Activated T-cell treated with anti-CD3 and anti-CD28 coated beads for 1 hour (primary cell): Measurements from ENCODE around the gene PCDHGA2.
A peak's percentile ranks its signal among the peaks of the same experiment; 100 is the strongest.
"Not testable (repeated sequence)": the region's sequence is repeated elsewhere in the genome, so short reads cannot be mapped to it uniquely, and the experiment has no call there.

ENCODE experiments used
- DNase-seq: peaks from one replicate; pipeline ENCODE4 v3.0.0-alpha.2; 2020; ENCODE audit warnings: low read depth

PCDHGA2 gene

DNA sequence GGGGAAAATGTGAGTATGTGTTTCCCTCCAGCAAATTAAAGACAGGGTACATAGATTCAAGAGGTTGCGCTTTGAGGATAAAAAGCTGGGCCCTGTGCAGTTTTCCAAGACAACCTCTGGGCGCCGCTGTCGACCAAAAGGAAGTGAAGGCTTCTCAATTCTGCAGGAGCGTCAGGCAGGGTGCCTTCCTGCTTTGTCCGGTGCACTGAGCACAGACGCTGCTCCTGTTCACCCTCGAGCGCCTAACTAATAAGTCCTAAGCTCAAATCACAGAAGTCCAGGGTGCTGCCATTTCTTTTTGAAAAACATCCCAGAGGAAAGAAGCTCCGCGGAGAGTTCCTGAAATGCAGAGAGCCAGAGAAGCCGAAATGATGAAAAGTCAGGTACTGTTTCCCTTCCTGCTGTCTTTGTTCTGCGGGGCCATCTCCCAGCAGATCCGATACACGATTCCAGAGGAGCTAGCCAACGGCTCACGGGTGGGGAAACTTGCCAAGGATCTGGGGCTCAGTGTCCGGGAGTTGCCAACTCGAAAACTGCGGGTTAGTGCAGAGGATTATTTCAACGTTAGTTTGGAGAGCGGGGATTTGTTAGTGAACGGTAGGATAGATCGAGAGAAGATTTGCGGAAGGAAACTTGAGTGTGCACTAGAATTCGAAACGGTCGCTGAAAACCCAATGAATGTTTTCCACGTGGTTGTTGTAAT lies 11.5 kb downstream of the PCDHGA2 start, which contains the start of gene PCDHGB1:
TSS of gene PCDHGB1 (plus strand) at position 183 of the 703 bp plus-strand sequence. CDS start at position 345, 162 bp downstream.
- DNase-seq = peak; percentile 11

- DNase-seq = no peak
Measured at GRCh38 chr5:141351591-141351990, 13.0 kb downstream of the PCDHGA2 start.

DNA sequence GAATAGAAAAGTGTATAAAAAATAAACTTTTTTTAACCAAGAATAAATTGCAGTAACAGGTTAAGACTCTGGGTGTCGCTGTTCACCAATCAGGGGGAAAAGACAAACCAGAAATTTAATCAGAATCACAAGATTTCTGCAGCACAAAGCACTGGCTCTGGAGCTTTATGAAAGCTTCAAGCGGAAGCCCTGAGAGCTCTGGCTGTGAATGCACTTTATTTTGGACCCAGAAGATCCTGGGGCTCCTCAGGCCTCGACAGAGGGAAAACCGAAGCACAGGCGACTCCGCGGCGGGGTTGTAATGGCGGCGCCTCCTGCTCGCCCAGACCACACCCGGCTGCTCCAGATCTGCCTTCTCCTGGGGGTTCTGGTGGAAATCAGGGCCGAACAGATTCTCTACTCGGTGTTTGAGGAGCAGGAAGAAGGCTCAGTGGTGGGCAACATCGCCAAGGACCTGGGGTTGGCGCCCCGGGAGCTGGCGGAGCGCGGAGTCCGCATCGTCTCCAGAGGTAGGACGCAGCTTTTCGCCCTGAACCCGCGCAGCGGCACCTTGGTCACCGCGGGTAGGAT lies 16.4 kb downstream of the PCDHGA2 start, which contains the start of gene PCDHGA4:
TSS of gene PCDHGA4 (plus strand) at position 122 of the 570 bp plus-strand sequence. CDS start at position 209, 87 bp downstream.
- DNase-seq = no peak

- no peak for DNase-seq
Measured at GRCh38 chr5:141355641-141356040, 17.1 kb downstream of the PCDHGA2 start.

DNA sequence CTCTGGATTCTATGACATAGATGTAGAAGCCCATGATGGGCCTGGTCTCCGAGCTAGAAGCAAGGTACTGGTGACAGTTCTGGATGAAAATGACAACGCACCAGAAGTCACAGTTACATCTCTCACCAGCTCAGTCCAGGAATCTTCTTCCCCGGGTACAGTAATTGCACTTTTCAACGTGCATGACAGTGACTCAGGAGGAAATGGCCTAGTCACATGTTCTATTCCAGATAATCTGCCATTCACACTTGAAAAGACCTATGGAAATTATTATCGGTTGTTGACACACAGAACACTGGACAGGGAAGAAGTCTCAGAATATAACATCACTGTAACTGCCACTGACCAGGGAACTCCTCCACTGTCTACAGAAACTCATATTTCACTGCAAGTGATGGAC lies 17.6 kb downstream of the PCDHGA2 start:
- DNase-seq = no peak

DNA sequence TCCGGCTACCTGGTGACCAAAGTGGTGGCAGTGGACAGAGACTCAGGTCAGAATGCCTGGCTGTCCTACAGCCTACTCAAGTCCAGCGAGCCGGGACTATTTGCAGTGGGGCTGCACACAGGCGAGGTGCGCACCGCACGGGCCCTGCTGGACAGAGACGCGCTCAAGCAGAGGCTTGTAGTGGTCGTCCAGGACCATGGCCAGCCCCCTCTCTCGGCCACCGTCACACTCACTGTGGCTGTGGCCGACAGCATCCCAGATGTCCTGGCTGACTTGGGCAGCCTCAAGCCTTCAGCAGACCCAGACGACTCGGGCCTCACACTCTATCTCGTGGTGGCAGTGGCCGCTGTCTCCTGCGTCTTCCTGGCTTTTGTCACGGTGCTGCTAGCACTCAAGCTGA lies 18.4 kb downstream of the PCDHGA2 start:
- no peak for DNase-seq

DNA sequence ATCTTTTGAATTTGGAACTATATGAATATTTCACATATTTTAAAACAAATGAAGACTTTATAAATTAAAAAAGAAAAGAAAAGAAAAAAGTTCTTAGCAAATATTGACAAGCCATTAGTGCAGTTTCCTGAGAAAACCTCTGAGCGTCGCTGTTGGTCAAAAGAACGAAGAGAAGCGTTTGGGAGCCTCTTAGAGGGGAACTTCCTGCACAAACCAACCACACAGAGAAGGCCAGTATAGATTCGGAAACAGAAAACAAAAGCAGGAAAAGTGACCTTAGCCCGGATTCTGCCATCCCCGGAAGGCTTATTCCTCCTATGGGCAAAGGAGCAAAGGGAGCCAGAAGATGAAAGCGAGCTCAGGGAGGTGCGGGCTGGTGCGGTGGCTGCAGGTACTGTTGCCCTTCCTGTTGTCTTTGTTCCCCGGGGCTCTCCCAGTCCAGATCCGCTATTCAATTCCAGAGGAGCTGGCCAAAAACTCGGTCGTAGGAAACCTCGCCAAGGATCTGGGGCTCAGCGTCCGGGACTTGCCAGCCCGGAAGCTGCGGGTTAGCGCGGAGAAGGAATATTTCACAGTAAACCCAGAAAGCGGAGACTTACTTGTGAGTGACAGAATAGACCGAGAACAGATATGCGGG lies 21.3 kb downstream of the PCDHGA2 start, which contains the start of gene PCDHGB2:
TSS of gene PCDHGB2 (plus strand) at position 205 of the 637 bp plus-strand sequence. CDS start at position 347, 142 bp downstream.
- DNase-seq = no peak

DNA sequence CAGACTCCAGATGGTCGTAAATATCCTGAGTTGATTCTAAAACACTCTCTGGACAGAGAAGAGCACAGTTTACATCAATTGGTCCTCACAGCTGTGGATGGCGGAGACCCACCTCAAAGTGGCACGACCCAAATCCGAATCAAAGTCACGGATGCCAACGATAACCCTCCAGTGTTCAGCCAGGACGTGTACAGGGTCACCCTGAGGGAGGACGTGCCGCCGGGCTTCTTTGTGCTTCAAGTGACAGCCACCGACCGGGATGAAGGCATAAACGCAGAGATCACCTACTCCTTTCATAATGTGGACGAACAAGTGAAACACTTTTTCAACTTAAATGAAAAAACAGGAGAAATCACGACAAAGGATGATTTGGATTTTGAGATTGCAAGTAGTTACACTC lies 22.1 kb downstream of the PCDHGA2 start:
- DNase-seq = no peak

- DNase-seq = no peak
Measured at GRCh38 chr5:141362719-141363118, 24.2 kb downstream of the PCDHGA2 start.

DNA sequence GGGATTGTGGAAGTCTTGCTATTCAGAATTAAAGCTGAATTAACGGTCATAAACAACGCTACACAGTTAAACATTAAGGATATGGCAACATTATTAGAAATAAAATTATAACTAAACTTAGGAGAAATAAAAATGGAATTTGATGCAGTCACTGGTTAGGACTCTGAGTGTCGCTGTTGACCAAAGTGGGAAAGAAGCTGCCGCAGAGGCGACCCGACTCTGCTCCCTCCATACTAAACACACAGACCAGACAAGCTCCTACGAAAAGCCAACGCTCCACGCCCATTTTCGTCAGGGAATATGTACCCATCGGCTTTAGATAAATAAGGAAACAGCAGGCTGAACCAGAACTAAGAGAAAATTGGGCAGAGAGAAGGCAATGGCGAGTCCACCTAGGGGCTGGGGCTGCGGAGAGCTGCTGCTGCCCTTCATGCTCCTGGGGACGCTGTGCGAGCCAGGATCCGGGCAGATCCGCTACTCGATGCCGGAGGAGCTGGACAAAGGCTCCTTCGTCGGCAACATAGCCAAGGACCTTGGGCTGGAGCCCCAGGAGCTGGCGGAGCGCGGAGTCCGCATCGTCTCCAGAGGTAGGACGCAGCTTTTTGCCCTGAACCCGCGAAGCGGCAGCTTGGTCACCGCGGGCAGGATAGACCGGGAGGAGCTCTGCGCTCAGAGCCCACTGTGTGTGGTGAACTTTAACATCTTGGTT lies 25.5 kb downstream of the PCDHGA2 start, which contains the start of gene PCDHGA5:
TSS of gene PCDHGA5 (plus strand) at position 211 of the 709 bp plus-strand sequence. CDS start at position 380, 169 bp downstream.
- no peak for DNase-seq

- no peak for DNase-seq
Measured at GRCh38 chr5:141366016-141366896, 27.7 kb downstream of the PCDHGA2 start.

DNA sequence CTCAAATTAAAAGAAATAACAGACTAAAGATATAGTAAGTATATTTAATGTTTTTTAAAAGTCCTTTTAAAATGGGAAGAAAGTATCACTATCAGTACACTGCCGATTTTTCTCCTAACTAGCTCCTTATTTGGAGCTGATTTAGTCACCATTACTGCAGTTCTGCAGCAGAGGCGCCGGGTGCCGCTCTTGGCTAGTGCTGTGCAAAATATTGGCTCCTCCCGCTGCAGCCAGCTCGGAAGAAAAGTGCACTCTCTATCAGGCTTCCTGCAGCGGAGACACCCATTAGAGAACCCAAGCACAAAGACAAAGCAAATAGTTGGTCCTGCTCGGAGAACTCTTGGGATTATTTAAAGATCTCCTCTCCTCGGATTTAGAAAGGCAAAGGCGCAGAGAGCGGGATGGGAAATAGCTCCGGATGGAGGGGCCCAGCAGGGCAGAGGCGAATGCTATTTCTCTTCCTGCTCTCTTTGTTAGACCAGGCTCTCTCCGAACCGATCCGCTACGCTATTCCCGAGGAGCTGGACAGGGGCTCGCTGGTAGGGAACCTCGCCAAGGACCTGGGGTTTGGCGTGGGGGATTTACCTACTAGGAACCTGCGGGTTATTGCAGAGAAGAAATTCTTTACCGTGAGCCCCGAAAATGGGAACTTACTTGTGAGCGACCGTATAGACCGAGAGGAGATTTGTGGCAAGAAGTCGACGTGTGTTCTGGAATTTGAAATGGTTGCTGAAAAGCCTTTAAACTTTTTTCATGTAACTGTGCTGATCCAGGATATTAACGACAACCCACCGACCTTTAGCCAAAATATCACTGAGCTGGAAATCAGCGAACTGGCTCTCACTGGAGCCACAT lies 31.7 kb downstream of the PCDHGA2 start, which contains the start of gene PCDHGB3:
TSS of gene PCDHGB3 (plus strand) at position 249 of the 855 bp plus-strand sequence. CDS start at position 402, 153 bp downstream.
- DNase-seq = no peak

DNA sequence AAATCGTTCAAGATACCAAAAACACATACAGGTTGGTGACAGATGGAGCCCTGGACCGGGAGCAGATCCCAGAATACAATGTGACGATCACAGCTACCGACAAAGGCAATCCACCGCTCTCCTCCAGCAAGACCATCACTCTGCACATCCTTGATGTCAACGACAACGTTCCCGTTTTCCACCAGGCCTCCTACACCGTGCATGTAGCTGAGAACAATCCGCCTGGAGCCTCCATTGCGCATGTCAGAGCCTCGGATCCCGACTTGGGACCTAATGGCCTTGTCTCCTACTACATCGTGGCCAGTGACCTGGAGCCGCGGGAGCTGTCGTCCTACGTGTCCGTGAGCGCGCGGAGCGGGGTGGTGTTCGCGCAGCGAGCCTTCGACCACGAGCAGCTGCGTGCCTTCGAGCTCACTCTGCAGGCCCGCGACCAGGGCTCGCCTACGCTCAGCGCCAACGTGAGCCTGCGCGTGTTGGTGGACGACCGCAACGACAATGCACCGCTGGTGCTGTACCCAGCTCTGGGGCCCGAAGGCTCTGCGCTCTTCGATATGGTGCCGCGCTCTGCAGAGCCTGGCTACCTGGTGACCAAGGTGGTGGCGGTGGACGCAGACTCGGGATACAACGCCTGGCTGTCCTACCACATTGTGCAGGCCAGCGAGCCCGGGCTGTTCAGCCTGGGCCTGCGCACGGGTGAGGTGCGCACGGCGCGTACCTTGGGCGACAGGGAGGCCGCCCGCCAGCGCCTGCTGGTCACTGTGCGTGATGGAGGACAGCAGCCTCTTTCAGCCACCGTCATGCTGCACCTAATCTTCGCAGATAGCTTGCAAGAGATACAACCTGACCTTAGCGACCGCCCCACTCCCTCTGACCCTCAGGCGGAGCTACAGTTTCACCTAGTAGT lies 33.3 kb downstream of the PCDHGA2 start:
- DNase-seq = no peak

DNA sequence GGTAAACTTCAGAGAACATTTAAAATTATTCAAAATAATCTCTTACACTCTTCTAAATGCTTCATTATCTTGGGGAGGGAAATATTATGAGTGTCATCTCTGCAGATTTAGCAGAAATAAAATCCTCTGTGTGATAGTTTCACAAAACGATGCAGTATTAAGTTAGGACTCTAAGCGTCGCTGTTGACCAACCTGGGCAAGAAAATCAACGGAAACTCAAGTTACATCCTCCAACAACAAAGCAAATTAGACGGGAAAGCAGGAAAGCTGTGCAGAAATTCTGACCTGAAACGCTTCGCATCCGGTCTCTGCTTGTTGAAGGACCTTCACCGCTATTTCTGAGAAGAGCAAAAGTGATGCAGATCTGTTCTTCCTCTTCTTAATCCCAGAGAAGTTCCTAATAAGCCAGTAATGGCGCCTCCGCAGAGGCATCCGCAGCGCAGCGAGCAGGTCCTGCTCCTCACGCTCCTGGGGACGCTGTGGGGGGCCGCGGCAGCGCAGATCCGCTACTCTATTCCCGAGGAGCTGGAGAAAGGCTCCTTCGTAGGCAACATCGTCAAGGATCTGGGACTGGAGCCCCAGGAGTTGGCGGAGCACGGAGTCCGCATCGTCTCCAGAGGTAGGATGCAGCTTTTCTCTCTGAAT lies 35.2 kb downstream of the PCDHGA2 start, which contains the start of gene PCDHGA6:
TSS of gene PCDHGA6 (plus strand) at position 219 of the 645 bp plus-strand sequence. CDS start at position 412, 193 bp downstream.
- no peak for DNase-seq

- DNase-seq = no peak
Measured at GRCh38 chr5:141374627-141375026, 36.1 kb downstream of the PCDHGA2 start.

- not testable (repeated sequence) for DNase-seq
Measured at GRCh38 chr5:141375444-141376155, 37.0 kb downstream of the PCDHGA2 start.

DNA sequence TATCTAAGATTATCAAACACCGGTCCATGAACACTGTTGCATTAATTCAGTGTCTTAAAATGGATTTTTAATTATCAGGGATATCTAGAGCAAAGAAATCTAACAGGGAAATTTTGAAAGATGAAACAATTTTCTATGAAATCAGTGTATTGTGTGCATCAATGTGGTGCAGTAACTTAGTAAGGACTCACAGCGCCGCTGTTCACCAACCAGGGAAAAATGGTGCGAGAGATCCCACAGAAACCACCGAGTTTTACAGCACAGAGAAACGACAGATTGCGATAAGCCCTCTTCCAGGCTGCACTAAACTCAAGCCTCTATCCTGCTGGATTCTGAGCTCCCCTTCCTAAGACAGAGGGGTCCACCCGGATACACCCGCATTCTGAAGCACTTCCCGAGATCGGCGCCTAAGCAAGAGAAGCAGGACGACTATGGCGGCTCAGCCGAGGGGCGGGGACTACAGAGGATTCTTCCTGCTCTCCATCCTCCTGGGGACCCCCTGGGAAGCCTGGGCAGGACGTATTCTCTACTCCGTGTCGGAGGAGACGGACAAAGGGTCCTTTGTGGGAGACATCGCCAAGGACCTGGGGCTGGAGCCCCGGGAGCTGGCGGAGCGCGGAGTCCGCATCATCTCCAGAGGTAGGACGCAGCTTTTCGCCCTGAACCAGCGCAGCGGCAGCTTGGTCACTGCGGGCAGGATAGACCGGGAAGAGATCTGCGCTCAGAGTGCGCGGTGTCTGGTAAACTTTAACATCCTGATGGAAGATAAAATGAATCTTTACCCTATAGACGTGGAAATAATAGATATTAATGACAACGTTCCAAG lies 44.1 kb downstream of the PCDHGA2 start, which contains the start of gene PCDHGA7:
TSS of gene PCDHGA7 (plus strand) at position 274 of the 826 bp plus-strand sequence. CDS start at position 432, 158 bp downstream.
- DNase-seq = no peak
